GM12873 (cell line): ENCODE results near the gene SPATA18.

Experiments used
- CTCF ChIP-seq: IDR thresholded peaks from 2 replicates; pipeline ENCODE4 v1.5.1; 2012; ENCODE audit warnings: low read depth, mild to moderate bottlenecking, moderate library complexity, low read length, control low read depth; ENCODE audit not compliant: insufficient read depth; ENCODE audit errors: missing control alignments

SPATA18 gene

GRCh38 chr4:52054254-52054653 lies 3.1 kb downstream of the SPATA18 start:
- TF ChIP-seq CTCF: no peak

- TF ChIP-seq CTCF: no peak
Observed at GRCh38 chr4:52057196-52057595, 6.1 kb downstream of the SPATA18 start.

GRCh38 chr4:52058275-52058674 lies 7.2 kb downstream of the SPATA18 start:
- TF ChIP-seq CTCF: no peak

GRCh38 chr4:52059372-52059771 lies 8.3 kb downstream of the SPATA18 start:
- TF ChIP-seq CTCF: no peak

- no peak for TF ChIP-seq CTCF
Observed at GRCh38 chr4:52069571-52069970, 18.5 kb downstream of the SPATA18 start.

GRCh38 chr4:52071791-52072546 lies 20.9 kb downstream of the SPATA18 start:
- no peak for TF ChIP-seq CTCF

- TF ChIP-seq CTCF: no peak
Observed at GRCh38 chr4:52076731-52077130, 25.6 kb downstream of the SPATA18 start.
